Activated CD8-positive, alpha-beta T cell treated with anti-CD3 and anti-CD28 coated beads for 36 hours (primary cell): ENCODE results near the gene SLC24A3. TPM values are rescaled to one million over a fixed set of nuclear protein-coding genes. Genes with fewer than 3 reads are reported as not detected.

Source experiments
- ATAC-seq: fragments of 200-7000 bp; cut with Tn5 transposase; one replicate; pipeline ENCODE4 v1.10.0; 2021; ENCODE audit warnings: mild to moderate bottlenecking, moderate library complexity
- CTCF ChIA-PET: fragments of 350-600 bp; sonication (Branson Sonifier 250); formaldehyde crosslinking; loops from one replicate; lab custom pipeline; 2021; ENCODE audit warnings: antibody characterized with exemption; lab: Charles Lee
- POLR2A ChIA-PET: fragments of 350-600 bp; sonication (Branson Sonifier 250); formaldehyde crosslinking; loops from one replicate; lab custom pipeline; 2021; ENCODE audit warnings: antibody characterized with exemption; lab: Charles Lee
- DNase-seq: peaks from one replicate; pipeline ENCODE4 v3.0.0-alpha.2; 2020
- H3K27ac Mint-ChIP-seq: one replicate; pipeline ENCODE4 v1.8.0; 2021; ENCODE audit warnings: mild to moderate bottlenecking, mixed read lengths
- H3K27me3 Mint-ChIP-seq: one replicate; pipeline ENCODE4 v1.8.0; 2021; ENCODE audit warnings: mixed read lengths
- H3K36me3 Mint-ChIP-seq: one replicate; pipeline ENCODE4 v1.8.0; 2021; ENCODE audit warnings: low read depth, mixed read lengths
- H3K4me1 Mint-ChIP-seq: one replicate; pipeline ENCODE4 v1.8.0; 2021; ENCODE audit warnings: low read depth, mixed read lengths
- H3K4me3 Mint-ChIP-seq: one replicate; pipeline ENCODE4 v1.8.0; 2021; ENCODE audit warnings: mild to moderate bottlenecking, moderate library complexity, mixed read lengths
- H3K9me3 Mint-ChIP-seq: one replicate; pipeline ENCODE4 v1.8.0; 2021; ENCODE audit warnings: mixed read lengths
- intact Hi-C: fragments of 100-400 bp; cut with micrococcal nuclease; formaldehyde crosslinking; loops from one replicate; pipeline ENCODE4 v1.10.0; 2022
- total RNA-seq, 2 experiments: library from RNA; stranded (reverse); gene quantifications; one replicate each; pipeline ENCODE4 v1.2.3, GENCODE V29; 2021
- TF ChIP-seq, protein P1 (sequence below): fragments of 200-600 bp; IDR thresholded peaks from one replicate; pipeline ENCODE4 v1.8.0; 2022; ENCODE audit warnings: antibody characterized with exemption, mild to moderate bottlenecking

SLC24A3 gene
- total RNA-seq, 2 experiments from 2014 or later, result not detected

DNA sequence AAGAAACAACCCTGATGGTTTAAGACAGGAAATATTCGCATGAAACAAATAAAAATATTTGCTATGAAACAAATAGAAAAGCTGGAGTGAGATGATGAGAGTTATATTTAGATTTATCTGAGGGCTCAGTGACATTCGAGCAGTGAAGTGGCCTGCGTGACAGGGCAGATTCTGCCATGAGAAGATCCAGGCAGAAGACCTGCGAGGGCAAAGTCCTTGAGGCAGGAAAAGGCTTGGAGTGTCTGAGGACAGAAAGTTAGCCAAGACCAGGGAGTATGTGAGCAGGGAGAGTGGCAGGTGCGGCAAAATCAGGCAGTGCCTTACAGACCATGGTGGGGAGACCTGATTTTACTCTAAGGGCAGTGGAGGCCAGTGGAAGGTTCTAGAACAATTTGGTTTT lies 478.7 kb downstream of the SLC24A3 start:
- CTCF ChIA-PET, result no interaction called here

DNA sequence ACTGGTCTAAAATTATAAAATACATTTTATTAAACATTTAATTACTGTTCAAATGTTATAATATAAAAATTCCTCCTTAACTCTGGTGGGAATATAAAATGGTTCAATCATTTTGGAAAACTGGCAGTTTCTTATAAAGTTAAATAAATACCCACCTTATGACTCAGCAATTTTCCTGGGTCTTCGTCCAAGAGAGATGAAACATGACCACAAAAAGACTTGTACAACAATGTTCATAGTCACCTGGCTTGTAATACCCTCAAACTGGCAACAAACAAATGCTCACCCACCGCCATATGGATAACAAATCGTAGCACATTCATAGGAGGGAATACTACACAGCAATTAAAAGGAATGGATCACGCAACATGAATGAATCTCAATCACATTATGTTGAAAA lies 479.7 kb downstream of the SLC24A3 start:
- H3K27ac Mint-ChIP-seq, result no peak overlapping the region
- CTCF ChIA-PET, result interaction anchor here (1.0 to 1.3 kb wide), 3 partner anchors 13 to 290 kb away, joined by 3 to 5 read pairs (median 3); no protein-coding TSS in a partner anchor
- no peak for ATAC-seq

More for the DNA sequence above, 478.7 kb downstream of the SLC24A3 start:
- TF ChIP-seq, protein P1, sequence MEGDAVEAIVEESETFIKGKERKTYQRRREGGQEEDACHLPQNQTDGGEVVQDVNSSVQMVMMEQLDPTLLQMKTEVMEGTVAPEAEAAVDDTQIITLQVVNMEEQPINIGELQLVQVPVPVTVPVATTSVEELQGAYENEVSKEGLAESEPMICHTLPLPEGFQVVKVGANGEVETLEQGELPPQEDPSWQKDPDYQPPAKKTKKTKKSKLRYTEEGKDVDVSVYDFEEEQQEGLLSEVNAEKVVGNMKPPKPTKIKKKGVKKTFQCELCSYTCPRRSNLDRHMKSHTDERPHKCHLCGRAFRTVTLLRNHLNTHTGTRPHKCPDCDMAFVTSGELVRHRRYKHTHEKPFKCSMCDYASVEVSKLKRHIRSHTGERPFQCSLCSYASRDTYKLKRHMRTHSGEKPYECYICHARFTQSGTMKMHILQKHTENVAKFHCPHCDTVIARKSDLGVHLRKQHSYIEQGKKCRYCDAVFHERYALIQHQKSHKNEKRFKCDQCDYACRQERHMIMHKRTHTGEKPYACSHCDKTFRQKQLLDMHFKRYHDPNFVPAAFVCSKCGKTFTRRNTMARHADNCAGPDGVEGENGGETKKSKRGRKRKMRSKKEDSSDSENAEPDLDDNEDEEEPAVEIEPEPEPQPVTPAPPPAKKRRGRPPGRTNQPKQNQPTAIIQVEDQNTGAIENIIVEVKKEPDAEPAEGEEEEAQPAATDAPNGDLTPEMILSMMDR, result no peak
- Mint-ChIP-seq H3K4me3 (no peak overlapping the region), H3K9me3 (no peaks in the 10 kb centered on the region), H3K27me3 (peaks cover 8% of the 10 kb centered on the region), H3K36me3 (no peaks in the 10 kb centered on the region), H3K27ac (no peak overlapping the region), H3K4me1 (peaks cover 3% of the 10 kb centered on the region)
- ATAC-seq, result no peak
- intact Hi-C loops, result loop anchor here (10.0 kb wide), 1 partner anchor 304 kb away; no protein-coding TSS in a partner anchor
- DNase-seq, result no peak
- POLR2A ChIA-PET, result no interaction called here

DNA sequence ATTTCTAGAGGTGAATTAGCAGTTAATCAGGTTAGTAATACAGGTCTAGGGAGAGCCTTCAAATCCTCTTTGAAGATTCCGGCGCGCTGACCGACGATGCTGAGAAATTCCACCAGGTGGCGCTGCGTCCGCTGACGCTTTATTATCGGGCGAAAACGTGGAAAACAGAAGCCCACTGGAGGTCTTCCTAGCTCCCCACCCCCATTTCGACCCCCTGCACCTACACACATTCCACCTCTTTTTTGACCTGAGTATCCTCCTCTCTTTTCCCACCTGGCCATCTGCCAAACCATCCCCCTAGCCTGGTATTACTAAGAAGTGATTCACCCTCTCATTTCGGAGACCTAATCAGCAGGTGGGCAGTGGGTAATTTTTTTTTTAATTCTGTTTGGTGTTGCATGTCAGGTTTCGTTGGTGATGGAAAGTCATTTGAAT lies 480.3 kb downstream of the SLC24A3 start:
- intact Hi-C loops, result loop anchor here (10.0 kb wide), 1 partner anchor 302 kb away; no protein-coding TSS in a partner anchor
- CTCF ChIA-PET, result interaction anchor here (0.7 to 1.3 kb wide), 13 partner anchors 9 to 289 kb away, joined by 3 to 6 read pairs (median 3); no protein-coding TSS in a partner anchor
- POLR2A ChIA-PET, result no interaction called here
- ATAC-seq (no peak), DNase-seq (peak; percentile 61)
- TF ChIP-seq, protein P1, result peak; percentile 93
- no peaks in the 10 kb centered on the region for H3K9me3 Mint-ChIP-seq
- H3K4me1 Mint-ChIP-seq, result peaks cover 3% of the 10 kb centered on the region
- H3K27ac Mint-ChIP-seq, result no peak overlapping the region
- peaks cover 8% of the 10 kb centered on the region for H3K27me3 Mint-ChIP-seq
- no peaks in the 10 kb centered on the region for H3K36me3 Mint-ChIP-seq
- no peak overlapping the region for H3K4me3 Mint-ChIP-seq

More for the DNA sequence above, 479.7 kb downstream of the SLC24A3 start:
- TF ChIP-seq, protein P1, result no peak
- POLR2A ChIA-PET, result no interaction called here
- Mint-ChIP-seq H3K36me3 (no peaks in the 10 kb centered on the region), H3K4me3 (no peak overlapping the region), H3K9me3 (no peaks in the 10 kb centered on the region), H3K4me1 (peaks cover 3% of the 10 kb centered on the region), H3K27me3 (peaks cover 8% of the 10 kb centered on the region)
- intact Hi-C loops, result loop anchor here (10.0 kb wide), 1 partner anchor 303 kb away; no protein-coding TSS in a partner anchor
- DNase-seq, result no peak

DNA sequence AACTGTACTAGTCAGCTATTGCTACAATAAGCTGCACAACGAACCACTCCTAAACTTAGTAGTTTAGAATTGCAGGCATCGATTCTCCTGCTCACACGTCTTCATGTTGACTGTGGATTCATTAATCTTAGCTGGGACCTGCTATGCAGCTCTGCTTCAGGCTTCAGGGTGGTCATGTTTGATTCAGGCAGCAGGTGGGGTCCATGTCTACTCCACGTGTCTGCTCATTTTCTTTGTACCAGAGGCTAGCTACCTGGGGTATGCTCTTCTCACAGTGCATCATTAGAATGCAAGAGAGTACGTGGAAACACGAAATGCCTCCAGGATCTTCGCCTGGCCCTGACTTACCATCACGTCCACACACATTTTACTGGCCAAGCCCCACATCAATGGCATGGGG lies 481.1 kb downstream of the SLC24A3 start:
- Mint-ChIP-seq H3K36me3 (no peaks in the 10 kb centered on the region), H3K27me3 (peaks cover 8% of the 10 kb centered on the region), H3K4me1 (peaks cover 3% of the 10 kb centered on the region), H3K4me3 (no peak overlapping the region), H3K9me3 (no peaks in the 10 kb centered on the region), H3K27ac (no peak overlapping the region)
- intact Hi-C loops, result loop anchor here (10.0 kb wide), 1 partner anchor 301 kb away; no protein-coding TSS in a partner anchor
- CTCF ChIA-PET, result interaction anchor here (0.8 to 1.3 kb wide), 13 partner anchors 10 to 135 kb away, joined by 3 to 6 read pairs (median 3); no protein-coding TSS in a partner anchor
- ATAC-seq (no peak), DNase-seq (no peak)
- TF ChIP-seq, protein P1, result no peak
- POLR2A ChIA-PET, result no interaction called here

DNA sequence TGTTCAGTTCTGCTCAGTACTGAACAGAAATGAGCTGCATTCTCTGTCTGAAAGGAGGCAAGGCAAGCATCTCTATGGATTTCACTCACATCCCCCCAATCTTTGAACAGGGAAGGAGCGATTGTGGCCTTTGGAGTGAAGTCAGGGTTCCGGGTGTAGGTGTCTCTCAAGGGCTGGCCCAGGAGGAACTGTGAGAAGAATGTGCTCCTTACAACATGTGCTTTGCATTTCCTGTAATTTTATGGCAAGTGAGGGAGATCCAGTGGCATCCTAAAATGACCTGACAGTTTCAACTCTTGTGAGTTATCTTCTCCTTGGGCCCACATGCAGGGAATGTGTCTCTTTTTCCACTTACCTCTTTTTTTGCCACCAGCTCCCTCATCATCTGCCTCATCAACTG lies 482.6 kb downstream of the SLC24A3 start:
- ATAC-seq, result no peak
- intact Hi-C loops, result loop anchor here (10.0 kb wide), 1 partner anchor 300 kb away; no protein-coding TSS in a partner anchor

More for the DNA sequence above, 482.6 kb downstream of the SLC24A3 start:
- Mint-ChIP-seq H3K4me3 (no peak overlapping the region), H3K27me3 (peaks cover 8% of the 10 kb centered on the region), H3K27ac (no peak overlapping the region), H3K9me3 (no peaks in the 10 kb centered on the region), H3K36me3 (no peaks in the 10 kb centered on the region), H3K4me1 (peaks cover 3% of the 10 kb centered on the region)
- TF ChIP-seq, protein P1, result no peak
- no peak for DNase-seq
- POLR2A ChIA-PET, result no interaction called here
- CTCF ChIA-PET, result interaction anchor here (1.2 kb wide), 1 partner anchor 9 kb away, joined by 5 read pairs; no protein-coding TSS in a partner anchor
